HG02973 (cell line): ENCODE measurements around the gene TRNP1.

ENCODE experiments used
- ATAC-seq: cut with Tn5 transposase; IDR thresholded peaks from one replicate; pipeline ENCODE4 v1.9.1; 2021; ENCODE audit warnings: moderate library complexity; ENCODE audit not compliant: unreplicated experiment

Gene TRNP1

GRCh38 chr1:27025718-27026117 is 32.2 kb downstream of the TRNP1 start:
- ATAC-seq = no peak

GRCh38 chr1:27026621-27027574 is 33.4 kb downstream of the TRNP1 start:
- no peak for ATAC-seq

- ATAC-seq = no peak
These were observed 34.2 kb downstream of the TRNP1 start for GRCh38 chr1:27027575-27028250.

- no peak for ATAC-seq
These were observed 36.0 kb downstream of the TRNP1 start for GRCh38 chr1:27029517-27029916.

GRCh38 chr1:27031235-27032118 is 38.0 kb downstream of the TRNP1 start:
- ATAC-seq = no peak

- ATAC-seq = no peak
These were observed 38.6 kb downstream of the TRNP1 start for GRCh38 chr1:27032119-27032461.

- ATAC-seq = no peak
These were observed 39.7 kb downstream of the TRNP1 start for GRCh38 chr1:27033043-27033746.

GRCh38 chr1:27035344-27035743 is 41.9 kb downstream of the TRNP1 start:
- no peak for ATAC-seq

- ATAC-seq = no peak
These were observed 43.2 kb downstream of the TRNP1 start for GRCh38 chr1:27036718-27037117.

GRCh38 chr1:27037518-27037917 is 44.0 kb downstream of the TRNP1 start:
- no peak for ATAC-seq

- no peak for ATAC-seq
These were observed 44.5 kb downstream of the TRNP1 start for GRCh38 chr1:27038020-27038419.

- ATAC-seq = no peak
These were observed 49.2 kb downstream of the TRNP1 start for GRCh38 chr1:27042670-27043069.

- ATAC-seq = no peak
These were observed 51.2 kb downstream of the TRNP1 start for GRCh38 chr1:27044613-27045151.

GRCh38 chr1:27045973-27046558 is 52.6 kb downstream of the TRNP1 start:
- no peak for ATAC-seq

- no peak for ATAC-seq
These were observed 54.4 kb downstream of the TRNP1 start for GRCh38 chr1:27047914-27048313.

GRCh38 chr1:27049100-27049499 is 55.6 kb downstream of the TRNP1 start:
- ATAC-seq = no peak

- no peak for ATAC-seq
These were observed 56.1 kb downstream of the TRNP1 start for GRCh38 chr1:27049607-27050006.
